Neural progenitor cell (in vitro differentiated cells): ENCODE data around the gene UBE2O. TPM values are rescaled to one million over a fixed set of nuclear protein-coding genes. Genes with fewer than 3 reads are reported as not detected.

Source experiments
- DNase-seq: peaks from one replicate; pipeline ENCODE4 v3.0.0-alpha.2; 2016; ENCODE audit warnings: low spot score
- H2AFZ ChIP-seq: fragments of 200-600 bp; sonication (generic); replicated peaks from 2 replicates; pipeline ENCODE4 v1.6.1; 2016; ENCODE audit warnings: antibody characterized with exemption
- H3F3A ChIP-seq: fragments of 200-600 bp; sonication (generic); 2 replicates; pipeline ENCODE4 v1.6.1; 2016; ENCODE audit warnings: antibody characterized with exemption, low read depth
- H3K27ac ChIP-seq: fragments of 200-600 bp; sonication (generic); 2 replicates; pipeline ENCODE4 v1.5.1; 2016; ENCODE audit warnings: mild to moderate bottlenecking
- H3K27me3 ChIP-seq: fragments of 200-600 bp; sonication (generic); 2 replicates; pipeline ENCODE4 v1.6.1; 2016; ENCODE audit warnings: mild to moderate bottlenecking, moderate library complexity
- H3K36me3 ChIP-seq: fragments of 200-600 bp; sonication (generic); 2 replicates; pipeline ENCODE4 v1.5.1; 2016
- H3K4me1 ChIP-seq: fragments of 200-600 bp; sonication (generic); 2 replicates; pipeline ENCODE4 v1.6.1; 2016; ENCODE audit warnings: mixed run types
- H3K4me2 ChIP-seq: fragments of 200-600 bp; sonication (generic); 2 replicates; pipeline ENCODE4 v1.6.1; 2016
- H3K4me3 ChIP-seq: fragments of 200-600 bp; sonication (generic); 2 replicates; pipeline ENCODE4 v1.5.1; 2016
- H3K79me2 ChIP-seq: fragments of 200-600 bp; sonication (generic); 2 replicates; pipeline ENCODE4 v1.6.1; 2016; ENCODE audit warnings: low read depth
- H3K9ac ChIP-seq: fragments of 200-600 bp; sonication (generic); 2 replicates; pipeline ENCODE4 v1.6.1; 2016
- H3K9me3 ChIP-seq: fragments of 200-600 bp; sonication (generic); 2 replicates; pipeline ENCODE4 v1.5.1; 2016; ENCODE audit warnings: low read depth
- H4K20me1 ChIP-seq: fragments of 200-600 bp; sonication (generic); 2 replicates; pipeline ENCODE4 v1.6.1; 2016; ENCODE audit warnings: low read depth
- H3K27ac Mint-ChIP-seq: 3 replicates; pipeline ENCODE4 v1.8.0; 2021; ENCODE audit warnings: mixed read lengths
- H3K27me3 Mint-ChIP-seq: 2 replicates; pipeline ENCODE4 v1.8.0; 2022; ENCODE audit warnings: low read depth, mild to moderate bottlenecking, inconsistent platforms, moderate library complexity, mixed read lengths; ENCODE audit not compliant: insufficient read depth
- H3K36me3 Mint-ChIP-seq: 3 replicates; pipeline ENCODE4 v1.8.0; 2021; ENCODE audit warnings: mixed read lengths
- H3K4me1 Mint-ChIP-seq: 3 replicates; pipeline ENCODE4 v1.8.0; 2021; ENCODE audit warnings: mixed read lengths
- H3K4me3 Mint-ChIP-seq: 3 replicates; pipeline ENCODE4 v1.8.0; 2021; ENCODE audit warnings: mild to moderate bottlenecking, moderate library complexity, mixed read lengths
- H3K9me3 Mint-ChIP-seq: 3 replicates; pipeline ENCODE4 v1.8.0; 2020; ENCODE audit warnings: mixed read lengths
- CTCF ChIP-seq: fragments of 200-600 bp; sonication (generic); IDR thresholded peaks from 2 replicates; pipeline ENCODE4 v1.5.1; 2017; ENCODE audit warnings: antibody characterized with exemption, mild to moderate bottlenecking
- EZH2 ChIP-seq: fragments of 200-600 bp; sonication (generic); IDR thresholded peaks from 2 replicates; pipeline ENCODE4 v1.6.1; 2017; ENCODE audit warnings: antibody characterized with exemption, mild to moderate bottlenecking, moderate library complexity
- EZH2phosphoT487 ChIP-seq: fragments of 200-600 bp; sonication (generic); IDR thresholded peaks from 2 replicates; pipeline ENCODE4 v1.6.1; 2017; ENCODE audit warnings: antibody characterized with exemption
- total RNA-seq: library from RNA; depleted of rRNA; stranded (reverse); fragments of >200 nt; gene quantifications from 2 replicates; pipeline ENCODE4 v1.2.3, GENCODE V29; 2015; ENCODE audit warnings: low replicate concordance

UBE2O gene
- total RNA-seq, 1 donor from 2014 or later = 20.6 TPM

- Mint-ChIP-seq H3K9me3 (peaks cover 8% of the 10 kb centered on the region), H3K4me1 (peaks cover 60% of the 10 kb centered on the region), H3K4me3 (no peak overlapping the region), H3K36me3 (peaks cover 22% of the 10 kb centered on the region), H3K27ac (no peak overlapping the region), H3K27me3 (peaks cover 5% of the 10 kb centered on the region)
- H2AFZ ChIP-seq = no peak overlapping the region
- H3K4me1 ChIP-seq = peaks cover 16% of the 10 kb centered on the region
- H4K20me1 ChIP-seq = no peaks in the 10 kb centered on the region
- no peak for TF ChIP-seq EZH2phosphoT487
- DNase-seq = no peak
- no peaks in the 10 kb centered on the region for H3K9me3 ChIP-seq
- H3K79me2 ChIP-seq = no peaks in the 10 kb centered on the region
- H3F3A ChIP-seq = peaks cover 22% of the 10 kb centered on the region
- no peaks in the 10 kb centered on the region for H3K27me3 ChIP-seq
- H3K9ac ChIP-seq = no peak overlapping the region
- no peak overlapping the region for H3K4me3 ChIP-seq
- no peak overlapping the region for H3K4me2 ChIP-seq
- no peak overlapping the region for H3K27ac ChIP-seq
- H3K36me3 ChIP-seq = no peaks in the 10 kb centered on the region
These were observed 76.4 kb downstream of the UBE2O start for GRCh38 chr17:76376318-76377133.

GRCh38 chr17:76371656-76372628, 81.0 kb downstream of the UBE2O start:
- no peaks in the 10 kb centered on the region for H3K9me3 Mint-ChIP-seq
- H3K4me2 ChIP-seq = no peak overlapping the region
- H3K27ac Mint-ChIP-seq = peak overlapping the region; percentile 13
- H3F3A ChIP-seq = peaks cover 8% of the 10 kb centered on the region
- H3K4me3 ChIP-seq = no peak overlapping the region
- no peak for DNase-seq
- peaks cover 8% of the 10 kb centered on the region for H3K4me1 ChIP-seq
- H3K27ac ChIP-seq = no peak overlapping the region
- H3K27me3 Mint-ChIP-seq = peaks cover 2% of the 10 kb centered on the region
- peaks cover 13% of the 10 kb centered on the region for H3K36me3 Mint-ChIP-seq
- H3K27me3 ChIP-seq = no peaks in the 10 kb centered on the region
- H3K9ac ChIP-seq = no peak overlapping the region
- no peak overlapping the region for H2AFZ ChIP-seq
- TF ChIP-seq EZH2phosphoT487 (no peak), EZH2 (no peak), CTCF (no peak)
- H3K36me3 ChIP-seq = no peaks in the 10 kb centered on the region
- H3K9me3 ChIP-seq = no peaks in the 10 kb centered on the region
- H3K4me1 Mint-ChIP-seq = peaks cover 59% of the 10 kb centered on the region
- H3K4me3 Mint-ChIP-seq = no peak overlapping the region
- no peaks in the 10 kb centered on the region for H4K20me1 ChIP-seq
- H3K79me2 ChIP-seq = no peaks in the 10 kb centered on the region

- TF ChIP-seq CTCF (peak; percentile 31), EZH2phosphoT487 (no peak)
- Histone ChIP-seq H3K4me3 (no peak overlapping the region), H3F3A (peaks cover 8% of the 10 kb centered on the region), H3K27ac (no peak overlapping the region), H3K9me3 (no peaks in the 10 kb centered on the region), H3K9ac (no peak overlapping the region), H4K20me1 (no peaks in the 10 kb centered on the region), H2AFZ (no peak overlapping the region), H3K4me2 (no peak overlapping the region), H3K36me3 (no peaks in the 10 kb centered on the region), H3K4me1 (peaks cover 8% of the 10 kb centered on the region), H3K27me3 (no peaks in the 10 kb centered on the region), H3K79me2 (no peaks in the 10 kb centered on the region)
- DNase-seq = no peak
- peaks cover 53% of the 10 kb centered on the region for H3K4me1 Mint-ChIP-seq
- H3K27me3 Mint-ChIP-seq = peaks cover 2% of the 10 kb centered on the region
- peak overlapping the region; percentile 1 for H3K4me3 Mint-ChIP-seq
- no peaks in the 10 kb centered on the region for H3K9me3 Mint-ChIP-seq
- H3K27ac Mint-ChIP-seq = peak overlapping the region; percentile 0
- peaks cover 15% of the 10 kb centered on the region for H3K36me3 Mint-ChIP-seq
These were observed 82.5 kb downstream of the UBE2O start for GRCh38 chr17:76370261-76370993.
